Heart right ventricle (tissue), 16 donors: ENCODE data around the gene ZNG1A. TPM values are rescaled to one million over a fixed set of nuclear protein-coding genes. Genes with fewer than 3 reads are reported as not detected.
"Not testable (repeated sequence)": the region's sequence is repeated elsewhere in the genome, so short reads cannot be mapped to it uniquely, and the experiment has no call there.

Experiments
- ATAC-seq, 8 donors: fragments of 200-7000 bp; cut with Tn5 transposase; one replicate each; pipeline ENCODE4 v1.9.1; 2020; ENCODE audit warnings: mild to moderate bottlenecking in 8 of 8, moderate library complexity in 8 of 8, moderate number of reproducible peaks in 1 of 8
- DNase-seq, 2 donors: peaks; one replicate each; pipeline ENCODE4 v3.0.0-alpha.2; 2020
- H3K27ac ChIP-seq, 10 donors: fragments of 200-600 bp; sonication (generic) in 2 of 10; one replicate each; pipeline versions ENCODE4 v1.5.0 to v1.8.0; 2020 to 2022; ENCODE audit warnings: mild to moderate bottlenecking in 3 of 10
- H3K27me3 ChIP-seq, 7 donors: fragments of 200-600 bp; one replicate each; pipeline ENCODE4 v1.8.0; 2021 to 2022; ENCODE audit warnings: mild to moderate bottlenecking in 2 of 7
- H3K36me3 ChIP-seq, 9 donors: fragments of 200-600 bp; sonication (generic) in 1 of 9; one replicate each; pipeline versions ENCODE4 v1.5.0 to v1.8.0; 2020 to 2022; ENCODE audit warnings: mild to moderate bottlenecking in 2 of 9
- H3K4me1 ChIP-seq, 9 donors: fragments of 200-600 bp; sonication (generic) in 1 of 9; one replicate each; pipeline versions ENCODE4 v1.5.0 to v1.8.0; 2020 to 2022; ENCODE audit warnings: mild to moderate bottlenecking in 4 of 9
- H3K4me3 ChIP-seq, 10 donors: fragments of 200-600 bp; sonication (generic) in 2 of 10; one replicate each; pipeline versions ENCODE4 v1.5.0 to v1.8.0; 2020 to 2022; ENCODE audit warnings: mild to moderate bottlenecking in 7 of 10, moderate library complexity in 2 of 10
- H3K9me3 ChIP-seq, 11 donors: fragments of 200-600 bp in 10 of 11; sonication (generic) in 2 of 11; one replicate each; pipeline versions ENCODE4 v1.5.0 to v1.8.0; 2013 to 2022; ENCODE audit warnings: mild to moderate bottlenecking in 2 of 11, control low read depth in 1 of 11, moderate library complexity in 1 of 11
- WGBS, 2 donors: extraction: QIAGEN DNeasy Blood & Tissue Kit; methylation state at CpG; one replicate each; pipeline ENCODE4 v1.1.7; 2013; ENCODE audit warnings: inconsistent platforms in 1 of 2; 5-methylcytosine and 5-hydroxymethylcytosine counted together
- intact Hi-C, 10 donors: fragments of 100-400 bp; cut with DNase I; formaldehyde crosslinking; loops; one replicate each; pipeline versions ENCODE4 v1.11.1 to v1.14.2; 2022
- polyA plus RNA-seq, 2 donors: library from polyadenylated mRNA; stranded (reverse); fragments of 200-250 nt; gene quantifications; one replicate each; pipeline ENCODE4 v1.2.3, GENCODE V29; 2013
- total RNA-seq, 10 donors: library from RNA; stranded (reverse); fragmentation: NEBNext Ultra II Directional in 3 of 10; extraction: Animal tissue kit (Norgen Biotek cat#: 25700) in 3 of 10; gene quantifications; one replicate each; pipeline versions ENCODE4 v1.2.1 to v1.2.4, GENCODE V29; 2021 to 2023
- TF ChIP-seq, protein P1 (sequence below), 9 donors: fragments of 200-600 bp; sonication (generic) in 2 of 9; IDR thresholded peaks; one replicate each; pipeline versions ENCODE4 v1.5.0 to v1.8.0; 2021 to 2022; ENCODE audit warnings: antibody characterized with exemption in 9 of 9, mild to moderate bottlenecking in 5 of 9, moderate library complexity in 1 of 9
- donor health status: Arrhythmogenic right ventricular cardiomyopathy.
- donor health status: ischemic (EF 13 %, LVEDD 7.1; RV severe dilation, severe dysfunction).
- donor health status: healthy with polysubstance abuse.
- donor health status: DM: no; HTN: yes; CAD: no.
- donor health status: DM: no; HTN: no; CAD: no.
- donor health status: ischemic (EF 25% LVEDD 6.9; RV normal size, moderate dysfunction).
- donor health status: ischemic (EF 25% LVEDD 5.7; RV mildly dilated, moderate dysfunction).
- donor health status: healthy.
- donor health status: DM: yes; HTN: yes; CAD: no.
- donor health status: Ischemic cardiomyopathy.
- donor health status: ischemic (EF 35%, LVEDD 5.7; RV mildly dilated, moderate dysfunction).
- donor health status: nonischemic (EF 11% LVEDD 7.7; RV severe dilation, severe dysfunction).
- donor health status: DM: yes; HTN: yes; CAD: no.
- donor health status: PGD.
- donor health status: ischemic (EF 29% LVEDD 5.4; RV normal size, mild dysfunction).
- donor health status: nonischemic (EF 23%, LVEDD 6.1; RV moderate dilation, normal function).

ZNG1A gene
- total and polyA plus RNA-seq, 12 donors, result 14.2 to 43.4 (median 19.9) TPM

DNA sequence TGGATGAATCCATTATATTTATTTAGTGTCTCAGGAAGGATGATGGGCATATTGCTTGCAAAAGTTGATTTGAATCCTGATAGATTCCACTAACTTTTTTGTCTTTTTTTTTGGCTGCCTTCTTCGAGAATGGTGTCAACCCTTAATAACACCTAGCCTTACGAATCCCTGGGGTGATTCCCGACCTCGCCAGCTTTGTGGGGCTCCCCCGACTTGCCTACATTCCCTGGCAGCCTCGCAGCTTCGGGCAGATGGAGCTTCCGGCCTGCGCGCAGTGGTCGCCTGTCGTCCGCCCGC is 35.4 kb upstream of the ZNG1A start:
- ATAC-seq (no peak), DNase-seq (no peak)
- intact Hi-C loops, result no loop called here
- Histone ChIP-seq H3K27me3 (peaks cover 4 to 61% (median 33%) of the 10 kb centered on the region in 7 donors), H3K4me1 (peaks cover 0 to 71% (median 9%) of the 10 kb centered on the region in 9 donors), H3K4me3 (peak overlapping the region in 9 of 10 donors; percentile 30 to 71 (median 59)), H3K9me3 (no peaks in the 10 kb centered on the region), H3K36me3 (no peaks in the 10 kb centered on the region), H3K27ac (peak overlapping the region in 9 of 10 donors; percentile 38 to 96 (median 73))
- TF ChIP-seq, protein P1, sequence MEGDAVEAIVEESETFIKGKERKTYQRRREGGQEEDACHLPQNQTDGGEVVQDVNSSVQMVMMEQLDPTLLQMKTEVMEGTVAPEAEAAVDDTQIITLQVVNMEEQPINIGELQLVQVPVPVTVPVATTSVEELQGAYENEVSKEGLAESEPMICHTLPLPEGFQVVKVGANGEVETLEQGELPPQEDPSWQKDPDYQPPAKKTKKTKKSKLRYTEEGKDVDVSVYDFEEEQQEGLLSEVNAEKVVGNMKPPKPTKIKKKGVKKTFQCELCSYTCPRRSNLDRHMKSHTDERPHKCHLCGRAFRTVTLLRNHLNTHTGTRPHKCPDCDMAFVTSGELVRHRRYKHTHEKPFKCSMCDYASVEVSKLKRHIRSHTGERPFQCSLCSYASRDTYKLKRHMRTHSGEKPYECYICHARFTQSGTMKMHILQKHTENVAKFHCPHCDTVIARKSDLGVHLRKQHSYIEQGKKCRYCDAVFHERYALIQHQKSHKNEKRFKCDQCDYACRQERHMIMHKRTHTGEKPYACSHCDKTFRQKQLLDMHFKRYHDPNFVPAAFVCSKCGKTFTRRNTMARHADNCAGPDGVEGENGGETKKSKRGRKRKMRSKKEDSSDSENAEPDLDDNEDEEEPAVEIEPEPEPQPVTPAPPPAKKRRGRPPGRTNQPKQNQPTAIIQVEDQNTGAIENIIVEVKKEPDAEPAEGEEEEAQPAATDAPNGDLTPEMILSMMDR (IDR thresholded peaks at IDR 0.05), result no peak
- WGBS, 2 donors, result 2% methylated on average over 14 of the region's 14 CpGs

DNA sequence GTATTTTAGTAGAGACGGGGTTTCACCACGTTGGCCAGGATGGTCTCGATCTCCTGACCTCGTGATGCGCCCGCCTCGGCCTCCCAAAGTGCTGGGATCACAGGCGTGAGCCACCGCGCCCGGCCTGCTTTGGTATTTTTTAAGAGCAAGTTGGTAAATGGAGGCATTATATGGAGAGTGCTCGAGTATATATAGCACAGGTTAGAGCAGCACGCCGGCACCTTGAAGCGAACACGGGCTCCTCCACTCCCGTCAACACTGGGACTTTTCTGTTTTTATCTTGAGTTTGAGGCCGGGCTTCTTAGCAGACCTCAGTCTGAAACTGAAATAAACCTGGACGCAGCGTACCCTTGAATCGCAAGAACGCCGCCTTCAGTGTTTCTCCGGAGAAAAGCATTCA is 35.0 kb upstream of the ZNG1A start:
- DNase-seq, ATAC-seq, H3K36me3 ChIP-seq, H3K9me3 ChIP-seq, intact Hi-C loops: not testable (repeated sequence)
- WGBS, 2 donors, result 71 to 76% methylated on average over 24 of the region's 24 CpGs
- peaks cover 4 to 57% (median 29%) of the 10 kb centered on the region in 7 donors for H3K27me3 ChIP-seq
- peak overlapping the region in 6 of 10 donors; percentile 71 to 96 (median 78) for H3K27ac ChIP-seq
- H3K4me3 ChIP-seq, result peak overlapping the region in 7 of 10 donors; percentile 40 to 71 (median 61)
- peaks cover 0 to 71% (median 9%) of the 10 kb centered on the region in 9 donors for H3K4me1 ChIP-seq

DNA sequence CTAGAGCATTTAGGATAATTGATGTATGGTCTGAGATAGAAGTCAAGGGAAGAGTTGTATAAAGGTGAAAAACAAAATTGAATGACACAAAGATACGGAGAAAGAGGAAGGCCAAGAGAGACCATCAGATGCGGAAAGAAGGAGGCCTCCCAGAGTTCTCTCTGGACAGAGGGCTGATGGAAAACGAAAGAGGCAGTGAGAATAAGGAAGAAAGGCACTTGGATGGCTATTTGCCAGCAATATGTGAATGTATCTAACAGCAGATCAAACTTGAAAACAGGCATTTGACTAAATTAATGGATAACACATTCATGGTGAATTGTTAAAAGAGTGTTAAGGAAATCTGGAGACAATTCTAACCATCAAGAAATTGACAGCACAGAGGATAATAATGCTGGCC is 33.4 kb upstream of the ZNG1A start:
- Histone ChIP-seq H3K36me3 (no peaks in the 10 kb centered on the region), H3K4me1 (peaks cover 0 to 65% (median 9%) of the 10 kb centered on the region in 9 donors), H3K4me3 (no peak overlapping the region), H3K27me3 (peaks cover 4 to 44% (median 28%) of the 10 kb centered on the region in 7 donors), H3K27ac (peak overlapping the region in 3 of 10 donors; percentile 48 to 96 (median 56)), H3K9me3 (no peaks in the 10 kb centered on the region)
- TF ChIP-seq, protein P1 (IDR thresholded peaks at IDR 0.05), result no peak
- intact Hi-C loops, result no loop called here
- 79 to 81% methylated on average over 3 of the region's 3 CpGs for WGBS, 2 donors
- no peak for DNase-seq
- no peak for ATAC-seq

DNA sequence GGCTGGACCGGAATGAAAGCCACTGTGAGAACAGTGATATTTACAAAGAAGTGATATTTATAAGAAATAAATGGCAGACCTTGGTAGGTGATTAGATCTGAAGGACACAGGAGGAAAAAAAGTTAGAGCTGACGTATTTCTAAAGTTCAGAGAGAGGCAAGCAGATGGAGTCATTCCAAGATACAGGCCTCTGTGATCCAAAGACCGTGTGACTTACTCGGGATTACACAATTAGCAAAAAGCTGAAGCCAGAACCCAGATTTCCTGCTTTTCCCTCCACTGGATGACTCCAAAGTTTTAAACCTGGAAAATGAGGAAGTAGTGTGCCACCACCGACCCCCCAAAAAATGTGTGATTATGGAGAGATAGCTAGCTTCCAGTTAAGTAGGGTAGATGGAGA is 32.7 kb upstream of the ZNG1A start:
- H3K27me3 ChIP-seq, result peaks cover 2 to 36% (median 25%) of the 10 kb centered on the region in 7 donors
- H3K27ac ChIP-seq, result peak overlapping the region in 6 of 10 donors; percentile 26 to 96 (median 42)
- WGBS, 2 donors, result 36 to 52% methylated on average over 5 of the region's 5 CpGs

DNA sequence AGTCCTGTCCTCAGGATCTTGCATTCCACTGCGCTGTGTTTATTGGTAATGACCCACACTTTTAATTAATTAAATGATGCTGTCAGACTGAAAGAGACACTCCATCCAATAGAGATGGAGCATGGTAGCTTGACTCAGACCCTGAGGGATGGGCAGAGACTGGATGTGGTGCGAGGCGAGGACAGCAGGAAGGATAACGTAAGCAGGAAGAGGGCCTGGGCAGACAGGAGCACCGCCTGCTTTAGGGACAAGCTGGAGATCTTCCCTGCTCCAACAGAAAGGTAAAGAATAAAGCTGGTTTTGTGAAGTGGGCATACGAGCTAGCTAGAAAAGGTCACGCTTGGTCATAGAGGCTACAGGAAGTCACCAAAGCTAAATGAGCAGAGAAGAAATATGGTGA is 32.2 kb upstream of the ZNG1A start:
- no peaks in the 10 kb centered on the region for H3K36me3 ChIP-seq
- intact Hi-C loops, result no loop called here
- no peak for DNase-seq
- peak overlapping the region in 5 of 10 donors; percentile 26 to 96 (median 48) for H3K27ac ChIP-seq
- H3K27me3 ChIP-seq, result peaks cover 0 to 35% (median 21%) of the 10 kb centered on the region in 7 donors
- WGBS, 2 donors, result 72 to 75% methylated on average over 7 of the region's 7 CpGs
- H3K4me1 ChIP-seq, result peaks cover 0 to 55% (median 9%) of the 10 kb centered on the region in 9 donors
- no peak for ATAC-seq
- TF ChIP-seq, protein P1 (IDR thresholded peaks at IDR 0.05), result no peak
- no peak overlapping the region for H3K4me3 ChIP-seq
- H3K9me3 ChIP-seq, result no peaks in the 10 kb centered on the region

More for the DNA sequence above, 32.7 kb upstream of the ZNG1A start:
- TF ChIP-seq, protein P1 (IDR thresholded peaks at IDR 0.05), result no peak
- no peaks in the 10 kb centered on the region for H3K9me3 ChIP-seq
- peaks cover 0 to 58% (median 9%) of the 10 kb centered on the region in 9 donors for H3K4me1 ChIP-seq
- no peak overlapping the region for H3K4me3 ChIP-seq
- DNase-seq (no peak), ATAC-seq (peak in 4 of 8 donors; percentile 15 to 43 (median 23))
- intact Hi-C loops, result no loop called here
- no peaks in the 10 kb centered on the region for H3K36me3 ChIP-seq
